Pancreas (tissue), 10 donors: ENCODE results near the gene PTPRD. TPM values are rescaled to one million over a fixed set of nuclear protein-coding genes. Genes with fewer than 3 reads are reported as not detected.

Source experiments
- ATAC-seq, 4 donors: fragments of 200-7000 bp; cut with Tn5 transposase; one replicate each; pipeline versions ENCODE4 v1.8.0 to v1.9.1; 2020; ENCODE audit warnings: mild to moderate bottlenecking in 4 of 4, moderate library complexity in 4 of 4
- DNase-seq, 6 donors: peaks; one replicate each; pipeline ENCODE4 v3.0.0-alpha.2; 2020
- FAIRE-seq: peaks from 2 replicates; lab custom pipeline; 2012; peaks lifted over from hg19 to GRCh38; lab: Jason Lieb, UNC
- H3K27ac ChIP-seq, 4 donors: fragments of 200-600 bp; sonication (generic); 1 replicate in 3 of 4; 2 replicates in 1 of 4; pipeline versions ENCODE4 v1.5.0 to v1.8.0; 2020
- H3K27me3 ChIP-seq, 4 donors: fragments of 200-600 bp; one replicate each; pipeline ENCODE4 v1.8.0; 2021
- H3K36me3 ChIP-seq, 3 donors: fragments of 200-600 bp; sonication (generic) in 1 of 3; one replicate each; pipeline versions ENCODE4 v1.5.0 to v1.8.0; 2020 to 2021
- H3K4me1 ChIP-seq, 3 donors: fragments of 200-600 bp; one replicate each; pipeline ENCODE4 v1.8.0; 2021
- H3K4me3 ChIP-seq, 4 donors: fragments of 200-600 bp; sonication (generic) in 2 of 4; one replicate each; pipeline versions ENCODE4 v1.5.0 to v1.8.0; 2020 to 2021
- H3K9me3 ChIP-seq, 4 donors: fragments of 200-600 bp; one replicate each; pipeline ENCODE4 v1.8.0; 2021
- CTCF ChIP-seq, 4 donors: fragments of 200-600 bp; sonication (generic) in 3 of 4; IDR thresholded peaks; one replicate each; pipeline versions ENCODE4 v1.5.0 to v1.8.0; 2021; ENCODE audit warnings: antibody characterized with exemption in 4 of 4
- WGBS, 2 donors: extraction: QIAGEN DNeasy Blood & Tissue Kit; methylation state at CpG; one replicate each; pipeline ENCODE4 v1.1.7; 2013; 5-methylcytosine and 5-hydroxymethylcytosine counted together
- intact Hi-C, 3 donors: fragments of 100-400 bp; cut with DNase I; formaldehyde crosslinking; loops; one replicate each; pipeline versions ENCODE4 v1.11.1 to v1.14.2; 2022
- polyA plus RNA-seq, 2 donors: library from polyadenylated mRNA; stranded (reverse); fragments of 200-250 nt; gene quantifications; one replicate each; pipeline ENCODE4 v1.2.3, GENCODE V29; 2013
- total RNA-seq, 6 donors: library from RNA; stranded (reverse); fragmentation: NEBNext Ultra II Directional in 4 of 6; extraction: Animal tissue kit (Norgen Biotek cat#: 25700) in 4 of 6; gene quantifications; one replicate each; pipeline versions ENCODE4 v1.2.1 to v1.2.4, GENCODE V29; 2021 to 2023
- donor health status: healthy with polysubstance abuse.
- donor health status: DM: no; HTN: no; CAD: no; lungs with moderate emphysema.
- donor health status: DM: no; HTN: no; CAD: no.
- donor health status: control.
- donor health status: control.
- donor health status: Bipolar disorder and iron deficiency.
- donor health status: DM: yes; HTN: yes; CAD: no.
- donor health status: DM: no; HTN: no; CAD: no.
- donor health status: DM: no; HTN: no; CAD: no.
- donor health status: DM: yes; HTN: yes; CAD: no.

Gene PTPRD
- total and polyA plus RNA-seq, 8 donors = 2.1 to 21.7 (median 5.1) TPM

GRCh38 chr9:10447036-10447435 lies 165.8 kb downstream of the PTPRD start:
- WGBS, 2 donors = 53 to 59% methylated on average over 3 of the region's 3 CpGs
- Histone ChIP-seq H3K9me3 (no peaks in the 10 kb centered on the region), H3K27me3 (no peaks in the 10 kb centered on the region), H3K27ac (no peak overlapping the region), H3K4me3 (no peak overlapping the region), H3K4me1 (no peaks in the 10 kb centered on the region), H3K36me3 (no peaks in the 10 kb centered on the region)
- no peak for DNase-seq
- intact Hi-C loops = no loop called here
- no peak for ATAC-seq
- no peak for TF ChIP-seq CTCF (IDR thresholded peaks at IDR 0.05)
- no peak for FAIRE-seq

GRCh38 chr9:10443868-10444204 lies 169.0 kb downstream of the PTPRD start:
- H3K27me3 ChIP-seq = no peaks in the 10 kb centered on the region
- no peak overlapping the region for H3K4me3 ChIP-seq
- no peaks in the 10 kb centered on the region for H3K36me3 ChIP-seq
- no peak overlapping the region for H3K27ac ChIP-seq
- no peaks in the 10 kb centered on the region for H3K9me3 ChIP-seq
- TF ChIP-seq CTCF (IDR thresholded peaks at IDR 0.05) = no peak
- no peaks in the 10 kb centered on the region for H3K4me1 ChIP-seq
- intact Hi-C loops = no loop called here
- ATAC-seq = no peak
- no peak for DNase-seq
- FAIRE-seq = no peak

DNA sequence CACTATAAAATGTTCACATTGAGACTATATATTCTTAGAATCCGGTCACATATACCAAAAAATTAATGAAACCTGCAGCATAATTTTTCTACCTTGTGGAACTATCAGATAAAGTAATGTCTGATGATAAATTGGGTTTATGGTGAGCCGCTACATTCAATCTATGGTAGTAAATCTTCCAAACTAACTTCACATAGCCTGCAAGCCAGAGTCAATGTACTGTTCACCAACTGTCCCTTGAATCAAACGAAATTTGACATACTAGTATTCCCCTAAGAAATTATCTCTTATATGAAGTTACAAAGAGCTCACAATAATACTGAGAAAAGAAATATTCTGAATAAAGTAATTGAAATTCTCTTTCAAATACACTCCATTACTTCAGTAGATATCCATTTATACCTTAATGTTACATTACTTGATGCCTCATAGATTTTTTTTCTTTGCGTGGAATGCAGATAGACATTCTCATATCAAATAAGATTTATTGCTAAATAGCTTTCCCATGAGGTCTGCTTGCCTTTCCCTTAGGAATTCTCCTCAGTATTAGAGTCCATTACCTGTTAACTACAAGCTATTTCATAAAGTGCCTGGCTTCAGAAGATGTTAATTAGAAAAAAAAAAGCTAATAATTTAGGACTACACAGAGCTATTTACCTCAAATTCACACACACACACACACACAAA lies 169.5 kb downstream of the PTPRD start:
- no peaks in the 10 kb centered on the region for H3K9me3 ChIP-seq
- FAIRE-seq (no peak), ATAC-seq (no peak), DNase-seq (no peak)
- no peak for TF ChIP-seq CTCF (IDR thresholded peaks at IDR 0.05)
- no peaks in the 10 kb centered on the region for H3K36me3 ChIP-seq
- H3K27ac ChIP-seq = no peak overlapping the region
- intact Hi-C loops = no loop called here
- no peaks in the 10 kb centered on the region for H3K4me1 ChIP-seq
- WGBS, 2 donors = 58 to 74% methylated on average over 4 of the region's 4 CpGs
- no peak overlapping the region for H3K4me3 ChIP-seq
- H3K27me3 ChIP-seq = no peaks in the 10 kb centered on the region

GRCh38 chr9:10438955-10439354 lies 173.8 kb downstream of the PTPRD start:
- intact Hi-C loops = no loop called here
- DNase-seq (no peak), FAIRE-seq (no peak), ATAC-seq (no peak)
- no peaks in the 10 kb centered on the region for H3K36me3 ChIP-seq
- no peak for TF ChIP-seq CTCF (IDR thresholded peaks at IDR 0.05)
- no peaks in the 10 kb centered on the region for H3K4me1 ChIP-seq
- H3K9me3 ChIP-seq = no peaks in the 10 kb centered on the region
- H3K27me3 ChIP-seq = no peaks in the 10 kb centered on the region
- no peak overlapping the region for H3K4me3 ChIP-seq
- no peak overlapping the region for H3K27ac ChIP-seq
- 57 to 67% methylated on average over 7 of the region's 7 CpGs for WGBS, 2 donors

- TF ChIP-seq CTCF (IDR thresholded peaks at IDR 0.05) = no peak
- Histone ChIP-seq H3K4me1 (no peaks in the 10 kb centered on the region), H3K36me3 (no peaks in the 10 kb centered on the region), H3K9me3 (no peaks in the 10 kb centered on the region), H3K27me3 (no peaks in the 10 kb centered on the region), H3K4me3 (no peak overlapping the region), H3K27ac (no peak overlapping the region)
- 43 to 61% methylated on average over 4 of the region's 4 CpGs for WGBS, 2 donors
- intact Hi-C loops = no loop called here
- FAIRE-seq = no peak
- no peak for ATAC-seq
- DNase-seq = no peak
Measured at GRCh38 chr9:10436756-10437155, 176.0 kb downstream of the PTPRD start.
